Skeletal muscle satellite cell (primary cell): ENCODE results near the gene KIF15.
"Not testable (repeated sequence)": the region's sequence is repeated elsewhere in the genome, so short reads cannot be mapped to it uniquely, and the experiment has no call there.

Source experiments
- H3K27me3 ChIP-seq: 2 replicates; pipeline ENCODE4 v1.7.0; 2013; ENCODE audit warnings: low read length; ENCODE audit not compliant: control insufficient read depth, insufficient read depth
- H3K36me3 ChIP-seq: 2 replicates; pipeline ENCODE4 v1.7.0; 2013; ENCODE audit warnings: mild to moderate bottlenecking, control low read depth, low read length; ENCODE audit not compliant: insufficient read depth
- H3K4me1 ChIP-seq: 2 replicates; pipeline ENCODE4 v1.7.0; 2013; ENCODE audit warnings: low read length; ENCODE audit not compliant: control insufficient read depth, insufficient read depth
- H3K4me2 ChIP-seq: 2 replicates; pipeline ENCODE4 v1.7.0; 2013; ENCODE audit warnings: mild to moderate bottlenecking, low read length
- H3K4me3 ChIP-seq: 2 replicates; pipeline ENCODE4 v1.7.0; 2013; ENCODE audit warnings: low read length
- H3K9ac ChIP-seq: 2 replicates; pipeline ENCODE4 v1.7.0; 2013; ENCODE audit warnings: mild to moderate bottlenecking, low read depth, low read length, moderate library complexity
- H3K9me3 ChIP-seq: replicated peaks from 2 replicates; pipeline ENCODE4 v1.7.0; 2013; ENCODE audit warnings: mild to moderate bottlenecking, control low read depth, low read length

Gene KIF15

GRCh38 chr3:44771424-44772098 is 10.0 kb downstream of the KIF15 start:
- no peaks in the 10 kb centered on the region for H3K27me3 ChIP-seq

GRCh38 chr3:44772099-44772442 is 10.5 kb downstream of the KIF15 start:
- H3K4me3 ChIP-seq, result no peak overlapping the region
- peaks cover 9% of the 10 kb centered on the region for H3K36me3 ChIP-seq
- no peak overlapping the region for H3K9ac ChIP-seq
- H3K27me3 ChIP-seq, result no peaks in the 10 kb centered on the region
- no peaks in the 10 kb centered on the region for H3K9me3 ChIP-seq
- no peaks in the 10 kb centered on the region for H3K4me1 ChIP-seq
- H3K4me2 ChIP-seq, result no peak overlapping the region

More at GRCh38 chr3:44771424-44772098, 10.0 kb downstream of the KIF15 start:
- Histone ChIP-seq H3K9me3 (no peaks in the 10 kb centered on the region), H3K9ac (no peak overlapping the region), H3K4me3 (no peak overlapping the region), H3K4me2 (no peak overlapping the region), H3K4me1 (no peaks in the 10 kb centered on the region), H3K36me3 (peaks cover 9% of the 10 kb centered on the region)

GRCh38 chr3:44782891-44783290 is 21.3 kb downstream of the KIF15 start:
- Histone ChIP-seq H3K36me3 (peaks cover 16% of the 10 kb centered on the region), H3K4me2 (no peak overlapping the region), H3K9ac (no peak overlapping the region), H3K27me3 (no peaks in the 10 kb centered on the region), H3K4me3 (no peak overlapping the region), H3K9me3 (no peaks in the 10 kb centered on the region), H3K4me1 (no peaks in the 10 kb centered on the region)

GRCh38 chr3:44795197-44795596 is 33.6 kb downstream of the KIF15 start:
- H3K4me1 ChIP-seq, result no peaks in the 10 kb centered on the region
- H3K9ac ChIP-seq, result no peak overlapping the region
- H3K9me3 ChIP-seq, result no peaks in the 10 kb centered on the region
- H3K4me2 ChIP-seq, result no peak overlapping the region
- H3K27me3 ChIP-seq, result no peaks in the 10 kb centered on the region
- no peak overlapping the region for H3K4me3 ChIP-seq
- H3K36me3 ChIP-seq, result peaks cover 12% of the 10 kb centered on the region

- Histone ChIP-seq H3K4me2 (no peak overlapping the region), H3K4me1 (no peaks in the 10 kb centered on the region), H3K9ac (no peak overlapping the region), H3K27me3 (no peaks in the 10 kb centered on the region), H3K4me3 (no peak overlapping the region), H3K9me3 (no peaks in the 10 kb centered on the region), H3K36me3 (peaks cover 10% of the 10 kb centered on the region)
Measured at GRCh38 chr3:44802011-44802410, 40.4 kb downstream of the KIF15 start.

DNA sequence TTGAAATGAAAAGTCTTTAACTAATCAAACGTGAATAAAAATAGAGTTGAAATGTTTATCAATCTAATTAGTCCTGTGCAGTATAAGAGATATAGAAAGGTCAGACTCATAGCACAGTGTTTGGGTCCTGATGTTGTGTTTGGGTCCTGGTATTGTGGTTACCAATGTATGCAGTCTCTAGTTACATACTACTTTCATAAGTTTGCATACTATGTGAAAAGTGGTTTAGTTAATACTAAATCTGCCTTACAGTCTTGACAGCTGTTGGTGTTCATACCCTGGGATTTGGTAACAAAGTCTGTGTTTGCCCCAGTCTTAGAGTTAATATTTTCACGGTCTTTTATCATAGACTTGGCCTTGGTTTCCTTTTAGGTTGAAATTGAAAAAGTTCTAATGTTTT is 41.7 kb downstream of the KIF15 start:
- no peak overlapping the region for H3K4me3 ChIP-seq
- no peaks in the 10 kb centered on the region for H3K9me3 ChIP-seq
- no peaks in the 10 kb centered on the region for H3K4me1 ChIP-seq
- H3K4me2 ChIP-seq, result no peak overlapping the region
- no peaks in the 10 kb centered on the region for H3K27me3 ChIP-seq
- peaks cover 10% of the 10 kb centered on the region for H3K36me3 ChIP-seq
- no peak overlapping the region for H3K9ac ChIP-seq

GRCh38 chr3:44805960-44806359 is 44.4 kb downstream of the KIF15 start:
- peaks cover 10% of the 10 kb centered on the region for H3K36me3 ChIP-seq

GRCh38 chr3:44814751-44815150 is 53.2 kb downstream of the KIF15 start:
- H3K9me3 ChIP-seq, result no peaks in the 10 kb centered on the region
- peaks cover 14% of the 10 kb centered on the region for H3K36me3 ChIP-seq
- no peaks in the 10 kb centered on the region for H3K4me1 ChIP-seq
- no peak overlapping the region for H3K4me2 ChIP-seq
- no peaks in the 10 kb centered on the region for H3K27me3 ChIP-seq
- H3K9ac ChIP-seq, result no peak overlapping the region
- H3K4me3 ChIP-seq, result no peak overlapping the region

More at GRCh38 chr3:44805960-44806359, 44.4 kb downstream of the KIF15 start:
- Histone ChIP-seq H3K4me1 (no peaks in the 10 kb centered on the region), H3K9me3 (no peaks in the 10 kb centered on the region), H3K4me2 (no peak overlapping the region), H3K4me3 (no peak overlapping the region), H3K9ac (no peak overlapping the region), H3K27me3 (no peaks in the 10 kb centered on the region)

GRCh38 chr3:44816334-44816733 is 54.7 kb downstream of the KIF15 start:
- H3K9ac ChIP-seq, H3K4me2 ChIP-seq, H3K4me1 ChIP-seq, H3K27me3 ChIP-seq, H3K9me3 ChIP-seq, H3K4me3 ChIP-seq: not testable (repeated sequence)
- peaks cover 14% of the 10 kb centered on the region for H3K36me3 ChIP-seq

DNA sequence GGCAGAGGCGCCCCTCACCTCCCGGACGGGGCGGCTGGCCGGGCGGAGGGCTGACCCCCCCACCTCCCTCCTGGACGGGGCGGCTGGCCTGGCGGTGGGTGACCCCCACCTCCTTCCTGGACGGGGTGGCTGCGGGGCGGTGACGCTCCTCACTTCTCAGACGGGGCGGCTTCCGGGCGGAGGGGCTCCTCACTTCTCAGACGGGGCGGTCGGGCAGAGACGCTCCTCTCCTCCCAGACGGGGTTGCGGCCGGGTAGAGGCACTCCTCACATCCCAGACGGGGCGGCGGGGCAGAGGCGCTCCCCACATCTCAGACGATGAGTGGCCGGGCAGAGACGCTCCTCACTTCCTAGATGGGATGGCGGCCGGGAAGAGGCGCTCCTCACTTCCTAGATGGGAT is 59.6 kb downstream of the KIF15 start:
- not testable (repeated sequence) for H3K27me3 ChIP-seq, H3K4me3 ChIP-seq, H3K36me3 ChIP-seq, H3K4me2 ChIP-seq, H3K9ac ChIP-seq, H3K4me1 ChIP-seq, H3K9me3 ChIP-seq

DNA sequence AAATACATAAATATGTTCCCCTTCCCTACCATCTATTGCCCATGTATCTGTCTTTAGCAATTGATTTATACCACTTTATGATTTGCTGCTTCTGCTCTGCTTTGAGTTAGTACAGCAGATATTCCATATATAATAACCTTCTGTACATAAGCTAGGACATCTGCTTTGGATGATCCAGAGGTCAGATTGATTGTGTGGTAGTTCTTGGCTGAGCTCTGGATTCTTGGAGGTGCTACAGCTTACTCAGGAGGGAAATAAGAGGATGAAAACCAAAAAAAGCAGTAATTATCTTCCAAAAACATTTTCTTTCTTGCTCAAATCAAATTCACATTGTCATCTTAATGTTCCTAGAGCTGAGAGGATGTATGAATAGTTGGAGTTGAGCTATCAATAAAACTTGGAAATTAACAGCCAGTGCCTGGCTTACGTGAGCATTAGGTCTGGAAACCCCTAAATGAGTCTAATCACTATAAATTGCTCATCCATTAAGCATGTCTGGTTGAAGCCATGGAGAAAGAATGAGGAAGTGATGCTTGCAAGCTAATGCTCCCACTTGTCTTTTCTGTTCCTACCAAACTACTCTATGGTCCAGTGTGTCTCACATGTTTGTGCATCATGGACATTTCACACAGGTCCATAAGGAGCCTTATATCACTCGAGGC is 63.8 kb downstream of the KIF15 start:
- Histone ChIP-seq H3K4me3 (no peak overlapping the region), H3K4me1 (peaks cover 8% of the 10 kb centered on the region), H3K9ac (no peak overlapping the region), H3K9me3 (no peaks in the 10 kb centered on the region), H3K27me3 (no peaks in the 10 kb centered on the region), H3K4me2 (no peak overlapping the region), H3K36me3 (peaks cover 6% of the 10 kb centered on the region)

DNA sequence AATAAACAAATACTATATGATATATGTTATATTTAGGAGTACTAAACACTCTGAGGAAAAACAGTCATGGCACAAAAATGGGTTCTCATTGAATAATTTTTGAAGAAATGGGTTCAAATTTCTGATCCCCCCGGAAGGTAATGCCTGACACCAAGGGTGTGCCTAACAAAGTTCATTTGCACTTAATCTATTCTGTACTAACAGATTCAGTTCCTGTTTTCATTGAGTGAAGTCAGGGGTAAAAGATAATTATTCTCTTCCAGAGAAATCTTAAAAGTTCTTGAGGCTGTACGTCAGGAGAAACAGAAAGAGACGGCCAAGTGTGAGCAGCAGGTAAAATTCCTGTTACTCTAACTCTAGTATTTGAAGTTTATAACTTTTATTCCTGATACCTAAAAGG is 65.6 kb downstream of the KIF15 start:
- Histone ChIP-seq H3K4me2 (no peak overlapping the region), H3K9ac (no peak overlapping the region), H3K27me3 (no peaks in the 10 kb centered on the region), H3K4me1 (peaks cover 8% of the 10 kb centered on the region), H3K4me3 (no peak overlapping the region), H3K9me3 (no peaks in the 10 kb centered on the region), H3K36me3 (peaks cover 6% of the 10 kb centered on the region)
